Astrocyte (in vitro differentiated cells and primary cell): ENCODE measurements around the gene MYO15B. TPM values are rescaled to one million over a fixed set of nuclear protein-coding genes. Genes with fewer than 3 reads are reported as not detected.

Experiments used
- DNase-seq: peaks from one replicate; pipeline ENCODE4 v3.0.0-alpha.2; 2010; ENCODE audit warnings: low read depth
- FAIRE-seq: peaks from 2 replicates; lab custom pipeline; 2011; peaks lifted over from hg19 to GRCh38; lab: Jason Lieb, UNC
- H2AFZ ChIP-seq: 2 replicates; pipeline ENCODE4 v1.6.0; 2012; ENCODE audit warnings: low read depth, low read length, inconsistent platforms
- H3K27ac ChIP-seq: 2 replicates; pipeline ENCODE4 v1.5.1; 2011; ENCODE audit warnings: low read depth, low read length, inconsistent platforms
- H3K27me3 ChIP-seq: 2 replicates; pipeline ENCODE4 v1.6.0; 2011; ENCODE audit warnings: low read length, inconsistent platforms; ENCODE audit not compliant: insufficient read depth
- H3K36me3 ChIP-seq: 2 replicates; pipeline ENCODE4 v1.5.1; 2011; ENCODE audit warnings: low read length, inconsistent platforms; ENCODE audit not compliant: insufficient read depth
- H3K4me1 ChIP-seq: 2 replicates; pipeline ENCODE4 v1.5.1; 2011; ENCODE audit warnings: low read length, inconsistent platforms; ENCODE audit not compliant: insufficient read depth
- H3K4me2 ChIP-seq: 2 replicates; pipeline ENCODE4 v1.6.0; 2012; ENCODE audit warnings: low read length, inconsistent platforms
- H3K4me3 ChIP-seq: 2 replicates; pipeline ENCODE4 v1.5.1; 2011; ENCODE audit warnings: low read depth, mild to moderate bottlenecking, low read length, inconsistent platforms; ENCODE audit not compliant: insufficient read depth
- H3K79me2 ChIP-seq: 2 replicates; pipeline ENCODE4 v1.6.0; 2012; ENCODE audit warnings: mild to moderate bottlenecking, low read length, inconsistent platforms; ENCODE audit not compliant: insufficient read depth
- H3K9ac ChIP-seq: 2 replicates; pipeline ENCODE4 v1.6.0; 2012; ENCODE audit warnings: mild to moderate bottlenecking, low read length, inconsistent platforms
- H3K9me3 ChIP-seq: 2 replicates; pipeline ENCODE4 v1.5.1; 2012; ENCODE audit warnings: low read depth, mild to moderate bottlenecking, low read length, inconsistent platforms; ENCODE audit not compliant: insufficient read depth
- H4K20me1 ChIP-seq: 2 replicates; pipeline ENCODE4 v1.6.0; 2012; ENCODE audit warnings: low read length, inconsistent platforms; ENCODE audit not compliant: insufficient read depth
- H3K27ac Mint-ChIP-seq: one replicate; pipeline ENCODE4 v1.8.0; 2021; ENCODE audit warnings: mild to moderate bottlenecking, mixed read lengths; ENCODE audit not compliant: unreplicated experiment
- H3K27me3 Mint-ChIP-seq: one replicate; pipeline ENCODE4 v1.8.0; 2021; ENCODE audit warnings: low read depth, mixed read lengths; ENCODE audit not compliant: unreplicated experiment
- H3K36me3 Mint-ChIP-seq: one replicate; pipeline ENCODE4 v1.8.0; 2021; ENCODE audit warnings: low read depth, mixed read lengths; ENCODE audit not compliant: unreplicated experiment
- H3K4me1 Mint-ChIP-seq: one replicate; pipeline ENCODE4 v1.8.0; 2021; ENCODE audit warnings: low read depth, mixed read lengths; ENCODE audit not compliant: unreplicated experiment
- H3K4me3 Mint-ChIP-seq: one replicate; pipeline ENCODE4 v1.8.0; 2021; ENCODE audit warnings: mild to moderate bottlenecking, moderate library complexity, mixed read lengths; ENCODE audit not compliant: unreplicated experiment
- H3K9me3 Mint-ChIP-seq: one replicate; pipeline ENCODE4 v1.8.0; 2021; ENCODE audit warnings: mild to moderate bottlenecking, mixed read lengths; ENCODE audit not compliant: unreplicated experiment
- EZH2 ChIP-seq: IDR thresholded peaks from 2 replicates; pipeline ENCODE4 v1.6.1; 2012; ENCODE audit warnings: mild to moderate bottlenecking, low read length, inconsistent platforms; ENCODE audit not compliant: insufficient read depth
- total RNA-seq: library from RNA; stranded (reverse); gene quantifications from 2 replicates; pipeline ENCODE4 v1.2.1, GENCODE V29; 2021
- TF ChIP-seq, protein P1 (sequence below): IDR thresholded peaks from 2 replicates; pipeline ENCODE4 v1.5.1; 2011; ENCODE audit warnings: low read depth, mild to moderate bottlenecking, inconsistent platforms, low read length, moderate library complexity; ENCODE audit not compliant: insufficient read depth

The MYO15B gene
- total RNA-seq, 1 donor from 2014 or later, result 3.5 TPM

DNA sequence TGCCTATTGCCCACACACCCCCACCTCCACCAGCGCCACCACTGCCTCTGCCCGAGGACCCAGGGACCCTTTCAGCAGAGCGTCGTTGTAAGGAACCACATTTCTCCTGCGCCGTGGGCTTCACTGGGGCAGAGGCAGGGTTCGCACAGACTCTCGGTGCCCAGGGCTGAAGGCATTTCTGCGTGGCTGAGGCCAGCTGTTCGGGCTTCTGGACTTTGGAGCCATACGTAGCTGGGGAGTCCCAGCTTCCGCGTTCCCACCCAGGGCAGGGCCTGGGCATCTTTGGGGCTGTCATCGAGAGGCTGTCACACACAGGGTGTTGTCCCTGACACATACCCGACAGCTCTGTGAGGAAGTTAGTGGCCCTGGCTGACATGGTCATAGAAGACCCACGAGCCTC is 29.6 kb downstream of the MYO15B start:
- DNase-seq (no peak), FAIRE-seq (no peak)
- no peak overlapping the region for H3K4me3 ChIP-seq
- Mint-ChIP-seq H3K4me1 (peaks cover 3% of the 10 kb centered on the region), H3K4me3 (no peak overlapping the region), H3K36me3 (peaks cover 3% of the 10 kb centered on the region), H3K27me3 (peaks cover 24% of the 10 kb centered on the region), H3K9me3 (no peaks in the 10 kb centered on the region), H3K27ac (no peak overlapping the region)
- H3K27ac ChIP-seq, result no peak overlapping the region
- no peaks in the 10 kb centered on the region for H3K36me3 ChIP-seq
- H2AFZ ChIP-seq, result no peak overlapping the region
- TF ChIP-seq EZH2, result no peak
- TF ChIP-seq, protein P1, sequence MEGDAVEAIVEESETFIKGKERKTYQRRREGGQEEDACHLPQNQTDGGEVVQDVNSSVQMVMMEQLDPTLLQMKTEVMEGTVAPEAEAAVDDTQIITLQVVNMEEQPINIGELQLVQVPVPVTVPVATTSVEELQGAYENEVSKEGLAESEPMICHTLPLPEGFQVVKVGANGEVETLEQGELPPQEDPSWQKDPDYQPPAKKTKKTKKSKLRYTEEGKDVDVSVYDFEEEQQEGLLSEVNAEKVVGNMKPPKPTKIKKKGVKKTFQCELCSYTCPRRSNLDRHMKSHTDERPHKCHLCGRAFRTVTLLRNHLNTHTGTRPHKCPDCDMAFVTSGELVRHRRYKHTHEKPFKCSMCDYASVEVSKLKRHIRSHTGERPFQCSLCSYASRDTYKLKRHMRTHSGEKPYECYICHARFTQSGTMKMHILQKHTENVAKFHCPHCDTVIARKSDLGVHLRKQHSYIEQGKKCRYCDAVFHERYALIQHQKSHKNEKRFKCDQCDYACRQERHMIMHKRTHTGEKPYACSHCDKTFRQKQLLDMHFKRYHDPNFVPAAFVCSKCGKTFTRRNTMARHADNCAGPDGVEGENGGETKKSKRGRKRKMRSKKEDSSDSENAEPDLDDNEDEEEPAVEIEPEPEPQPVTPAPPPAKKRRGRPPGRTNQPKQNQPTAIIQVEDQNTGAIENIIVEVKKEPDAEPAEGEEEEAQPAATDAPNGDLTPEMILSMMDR, result no peak
- H3K4me1 ChIP-seq, result no peaks in the 10 kb centered on the region
- no peak overlapping the region for H3K9ac ChIP-seq
- H4K20me1 ChIP-seq, result no peaks in the 10 kb centered on the region
- no peak overlapping the region for H3K4me2 ChIP-seq
- no peaks in the 10 kb centered on the region for H3K9me3 ChIP-seq
- H3K27me3 ChIP-seq, result no peaks in the 10 kb centered on the region
- no peaks in the 10 kb centered on the region for H3K79me2 ChIP-seq

DNA sequence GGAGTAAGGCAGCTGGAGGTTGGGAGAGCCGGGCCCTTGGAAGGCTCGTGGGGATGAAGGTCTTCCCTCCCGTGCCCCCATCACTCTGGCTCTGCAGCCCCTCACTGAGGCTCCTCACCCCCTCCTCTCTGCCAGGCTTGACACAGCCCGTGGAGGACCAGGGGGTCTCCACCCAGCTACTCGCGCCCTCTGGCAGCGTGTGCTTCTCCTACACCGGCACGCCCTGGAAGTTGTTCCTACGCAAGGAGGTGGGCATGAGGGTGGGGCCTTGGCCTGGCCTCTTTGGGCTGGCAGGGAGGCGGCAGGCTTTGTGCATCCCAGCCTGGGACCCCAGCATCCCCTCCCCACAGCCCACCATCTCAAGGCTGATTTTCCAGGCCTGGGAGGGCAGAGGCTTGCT is 30.1 kb downstream of the MYO15B start:
- Mint-ChIP-seq H3K4me3 (no peak overlapping the region), H3K36me3 (peaks cover 3% of the 10 kb centered on the region), H3K4me1 (peaks cover 7% of the 10 kb centered on the region), H3K9me3 (no peaks in the 10 kb centered on the region), H3K27me3 (peaks cover 24% of the 10 kb centered on the region), H3K27ac (no peak overlapping the region)
- H3K9ac ChIP-seq, result no peak overlapping the region
- H2AFZ ChIP-seq, result no peak overlapping the region
- no peak overlapping the region for H3K27ac ChIP-seq
- no peaks in the 10 kb centered on the region for H3K4me1 ChIP-seq
- DNase-seq, result no peak
- no peak overlapping the region for H3K4me2 ChIP-seq
- H3K36me3 ChIP-seq, result no peaks in the 10 kb centered on the region
- H3K27me3 ChIP-seq, result no peaks in the 10 kb centered on the region
- TF ChIP-seq, protein P1, result no peak
- no peak for TF ChIP-seq EZH2
- no peak overlapping the region for H3K4me3 ChIP-seq
- H3K9me3 ChIP-seq, result no peaks in the 10 kb centered on the region
- H3K79me2 ChIP-seq, result no peaks in the 10 kb centered on the region
- no peaks in the 10 kb centered on the region for H4K20me1 ChIP-seq
- no peak for FAIRE-seq

DNA sequence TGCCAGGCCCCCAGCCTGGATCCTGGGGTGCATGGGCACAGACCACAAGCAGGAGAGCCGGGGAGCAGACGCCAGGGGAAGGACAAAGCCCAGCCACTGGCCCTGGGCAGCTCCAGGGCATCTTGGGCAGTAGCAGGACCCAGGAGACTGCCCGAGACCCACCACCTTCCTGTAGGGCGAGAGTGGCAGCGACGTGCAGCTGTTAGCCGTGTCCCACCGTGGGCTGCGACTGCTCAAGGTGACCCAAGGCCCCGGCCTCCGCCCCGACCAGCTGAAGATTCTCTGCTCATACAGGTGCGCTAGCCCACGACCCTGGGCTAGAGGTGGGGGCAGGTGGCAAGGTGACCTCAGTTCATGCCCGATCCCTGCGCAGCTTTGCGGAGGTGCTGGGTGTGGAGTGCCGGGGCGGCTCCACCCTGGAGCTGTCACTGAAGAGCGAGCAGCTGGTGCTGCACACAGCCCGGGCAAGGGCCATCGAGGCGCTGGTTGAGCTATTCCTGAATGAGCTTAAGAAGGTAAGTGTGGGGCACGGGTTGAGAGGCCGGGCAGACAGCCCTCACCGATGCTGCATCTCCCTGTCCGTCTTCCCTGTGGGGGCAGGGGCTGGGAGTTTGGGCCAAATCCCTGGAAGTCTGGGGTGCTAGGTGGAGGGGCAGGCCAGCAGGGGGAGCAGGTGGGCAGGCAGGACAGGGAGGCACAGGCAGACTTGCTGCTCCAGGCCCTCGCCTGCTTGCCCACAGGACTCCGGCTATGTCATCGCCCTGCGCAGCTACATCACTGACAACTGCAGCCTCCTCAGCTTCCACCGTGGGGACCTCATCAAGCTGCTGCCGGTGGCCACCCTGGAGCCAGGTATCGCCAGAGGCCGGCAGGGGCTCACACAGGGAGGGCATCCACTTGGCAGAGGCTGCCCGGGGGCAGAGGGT is 32.2 kb downstream of the MYO15B start:
- Mint-ChIP-seq H3K27ac (no peak overlapping the region), H3K36me3 (peaks cover 3% of the 10 kb centered on the region), H3K9me3 (no peaks in the 10 kb centered on the region), H3K4me3 (no peak overlapping the region), H3K27me3 (peaks cover 23% of the 10 kb centered on the region), H3K4me1 (peaks cover 11% of the 10 kb centered on the region)
- Histone ChIP-seq H3K9me3 (no peaks in the 10 kb centered on the region), H3K4me1 (no peaks in the 10 kb centered on the region), H3K9ac (no peak overlapping the region), H3K79me2 (no peaks in the 10 kb centered on the region), H3K36me3 (no peaks in the 10 kb centered on the region), H3K27me3 (no peaks in the 10 kb centered on the region), H4K20me1 (no peaks in the 10 kb centered on the region), H3K4me3 (no peak overlapping the region), H3K27ac (no peak overlapping the region), H2AFZ (no peak overlapping the region), H3K4me2 (no peak overlapping the region)
- TF ChIP-seq, protein P1, result peak; percentile 43
- no peak for TF ChIP-seq EZH2
- FAIRE-seq, result no peak
- peak; percentile 22 for DNase-seq
